Trophoblast cell (in vitro differentiated cells and primary cell): ENCODE data around the gene AMBRA1.

ENCODE experiments used
- DNase-seq, 2 donors: peaks; one replicate each; pipeline ENCODE4 v3.0.0-alpha.2; 2016
- H2AFZ ChIP-seq: 2 replicates; pipeline ENCODE4 v1.6.1; 2013; ENCODE audit warnings: low read length, moderate library complexity, mild to moderate bottlenecking; ENCODE audit not compliant: insufficient read depth, poor library complexity
- H2AK5ac ChIP-seq: 2 replicates; pipeline ENCODE4 v1.6.1; 2013; ENCODE audit warnings: mild to moderate bottlenecking, low read length
- H2BK120ac ChIP-seq: 2 replicates; pipeline ENCODE4 v1.6.1; 2013; ENCODE audit warnings: low read length, mild to moderate bottlenecking, moderate library complexity; ENCODE audit not compliant: insufficient read depth, poor library complexity
- H2BK12ac ChIP-seq: 2 replicates; pipeline ENCODE4 v1.6.1; 2013; ENCODE audit warnings: mild to moderate bottlenecking, low read length, moderate library complexity
- H2BK5ac ChIP-seq: 2 replicates; pipeline ENCODE4 v1.6.1; 2013; ENCODE audit warnings: low read length, low read depth, moderate library complexity, mild to moderate bottlenecking; ENCODE audit not compliant: poor library complexity
- H3K14ac ChIP-seq: 2 replicates; pipeline ENCODE4 v1.6.1; 2013; ENCODE audit warnings: mild to moderate bottlenecking, low read length
- H3K18ac ChIP-seq: 2 replicates; pipeline ENCODE4 v1.6.1; 2013; ENCODE audit warnings: mild to moderate bottlenecking, low read length
- H3K23ac ChIP-seq: 2 replicates; pipeline ENCODE4 v1.6.1; 2013; ENCODE audit warnings: low read length
- H3K27ac ChIP-seq: 2 replicates; pipeline ENCODE4 v1.5.1; 2013; ENCODE audit warnings: low read depth, mild to moderate bottlenecking, inconsistent platforms, low read length, moderate library complexity
- H3K27me3 ChIP-seq: 2 replicates; pipeline ENCODE4 v1.6.1; 2013; ENCODE audit warnings: inconsistent platforms, mild to moderate bottlenecking, low read length, moderate library complexity; ENCODE audit not compliant: insufficient read depth
- H3K36me3 ChIP-seq, 2 experiments: 1 replicate in 1 of 2; 2 replicates in 1 of 2; pipeline ENCODE4 v1.6.1; 2013; ENCODE audit warnings: low read length in 2 of 2, mild to moderate bottlenecking in 2 of 2, moderate library complexity in 1 of 2; ENCODE audit not compliant: insufficient read depth in 2 of 2, control insufficient read depth in 1 of 2
- H3K4ac ChIP-seq: 2 replicates; pipeline ENCODE4 v1.6.1; 2013; ENCODE audit warnings: low read depth, mild to moderate bottlenecking, low read length, moderate library complexity
- H3K4me1 ChIP-seq, 2 experiments: 1 replicate in 1 of 2; 2 replicates in 1 of 2; pipeline ENCODE4 v1.6.1; 2013; ENCODE audit warnings: low read length in 2 of 2, mild to moderate bottlenecking in 2 of 2, moderate library complexity in 1 of 2; ENCODE audit not compliant: insufficient read depth in 2 of 2, control insufficient read depth in 1 of 2
- H3K4me2 ChIP-seq: 2 replicates; pipeline ENCODE4 v1.6.1; 2013; ENCODE audit warnings: inconsistent platforms, mild to moderate bottlenecking, low read length, moderate library complexity
- H3K4me3 ChIP-seq: 2 replicates; pipeline ENCODE4 v1.5.1; 2013; ENCODE audit warnings: mild to moderate bottlenecking, low read depth, low read length, inconsistent platforms
- H3K79me1 ChIP-seq: one replicate; pipeline ENCODE4 v1.6.1; 2013; ENCODE audit warnings: low read length
- H3K79me2 ChIP-seq: 2 replicates; pipeline ENCODE4 v1.6.1; 2013; ENCODE audit warnings: low read length, mild to moderate bottlenecking; ENCODE audit not compliant: control insufficient read depth, insufficient read depth, poor library complexity
- H3K9ac ChIP-seq: 2 replicates; pipeline ENCODE4 v1.6.1; 2013; ENCODE audit warnings: mild to moderate bottlenecking, low read length
- H3K9me3 ChIP-seq: 2 replicates; pipeline ENCODE4 v1.6.1; 2013; ENCODE audit warnings: low read depth, mild to moderate bottlenecking, control low read depth, inconsistent platforms, low read length; ENCODE audit not compliant: insufficient read depth
- H4K12ac ChIP-seq: 2 replicates; pipeline ENCODE4 v1.6.1; 2013; ENCODE audit warnings: low read depth, mild to moderate bottlenecking, low read length, moderate library complexity
- H4K8ac ChIP-seq: 2 replicates; pipeline ENCODE4 v1.6.1; 2013; ENCODE audit warnings: low read depth, mild to moderate bottlenecking, low read length, moderate library complexity
- H4K91ac ChIP-seq: one replicate; pipeline ENCODE4 v1.6.1; 2013; ENCODE audit warnings: low read depth, mild to moderate bottlenecking, low read length, moderate library complexity
- WGBS: extraction: QIAGEN DNeasy Blood & Tissue Kit; methylation state at CpG from one replicate; pipeline ENCODE4 v1.1.7; 2013; ENCODE audit warnings: missing lambda C conversion rate; ENCODE audit not compliant: insufficient read length, insufficient coverage; ENCODE audit errors: extremely low coverage; 5-methylcytosine and 5-hydroxymethylcytosine counted together

AMBRA1 gene

DNA sequence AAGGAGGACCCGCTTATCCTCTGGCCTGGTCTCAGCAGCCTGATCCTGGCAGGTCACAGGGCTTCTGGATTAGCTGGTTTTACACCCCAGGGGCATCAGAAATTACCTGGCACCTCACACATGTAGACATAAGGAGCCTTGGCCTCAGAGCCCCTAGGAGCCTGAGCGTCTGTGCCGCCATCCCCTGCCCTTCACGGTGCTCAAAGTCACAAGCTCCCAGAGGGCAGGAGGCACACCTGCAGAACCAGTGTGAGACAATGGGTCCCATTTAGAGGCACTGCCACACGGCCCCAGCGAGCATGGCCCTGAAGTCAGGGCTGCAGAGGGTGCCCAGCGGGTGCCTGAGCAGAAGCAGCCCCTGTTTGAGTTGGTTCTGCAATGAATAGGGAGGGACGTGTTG, 242.7 kb downstream of the AMBRA1 start:
- H3K18ac ChIP-seq: no peak overlapping the region
- no peak overlapping the region for H3K14ac ChIP-seq
- no peak overlapping the region for H3K4me3 ChIP-seq
- peaks cover 20% of the 10 kb centered on the region for H3K79me2 ChIP-seq
- no peak overlapping the region for H3K27ac ChIP-seq
- H3K79me1 ChIP-seq: peaks cover 8% of the 10 kb centered on the region
- H3K9me3 ChIP-seq: peaks cover 2% of the 10 kb centered on the region
- no peak overlapping the region for H2BK120ac ChIP-seq
- peaks cover 4 to 7% of the 10 kb centered on the region in 2 experiments for H3K36me3 ChIP-seq
- DNase-seq: no peak
- peak overlapping the region; percentile 42 for H3K4ac ChIP-seq
- H3K27me3 ChIP-seq: no peaks in the 10 kb centered on the region
- H3K4me2 ChIP-seq: no peak overlapping the region
- H4K8ac ChIP-seq: no peak overlapping the region
- no peak overlapping the region for H3K9ac ChIP-seq
- H2AK5ac ChIP-seq: no peak overlapping the region
- no peak overlapping the region for H4K12ac ChIP-seq
- H3K23ac ChIP-seq: no peak overlapping the region
- H3K4me1 ChIP-seq: peaks cover 19 to 26% of the 10 kb centered on the region in 2 experiments
- no peak overlapping the region for H2BK5ac ChIP-seq
- no CpG with 5 or more reads among the region's 8 CpGs for WGBS
- no peak overlapping the region for H2AFZ ChIP-seq
- no peak overlapping the region for H4K91ac ChIP-seq
- no peak overlapping the region for H2BK12ac ChIP-seq

GRCh38 chr11:46350695-46351094, 243.1 kb downstream of the AMBRA1 start:
- H3K27ac ChIP-seq: no peak overlapping the region
- no peak overlapping the region for H2AK5ac ChIP-seq
- H4K91ac ChIP-seq: no peak overlapping the region
- H3K14ac ChIP-seq: no peak overlapping the region
- no peak overlapping the region for H2BK12ac ChIP-seq
- H2BK5ac ChIP-seq: no peak overlapping the region
- no peak overlapping the region for H4K12ac ChIP-seq
- peaks cover 20% of the 10 kb centered on the region for H3K79me2 ChIP-seq
- H2BK120ac ChIP-seq: no peak overlapping the region
- peaks cover 2% of the 10 kb centered on the region for H3K9me3 ChIP-seq
- peak overlapping the region; percentile 19 for H3K18ac ChIP-seq
- no peak for DNase-seq
- no CpG with 5 or more reads among the region's 3 CpGs for WGBS
- H3K79me1 ChIP-seq: peaks cover 10% of the 10 kb centered on the region
- no peak overlapping the region for H3K23ac ChIP-seq
- H3K27me3 ChIP-seq: no peaks in the 10 kb centered on the region
- no peak overlapping the region for H4K8ac ChIP-seq
- no peak overlapping the region for H3K4me3 ChIP-seq
- H3K9ac ChIP-seq: no peak overlapping the region
- peak overlapping the region; percentile 23 for H3K4ac ChIP-seq
- no peak overlapping the region for H2AFZ ChIP-seq
- H3K4me1 ChIP-seq: peaks cover 23 to 26% of the 10 kb centered on the region in 2 experiments
- H3K36me3 ChIP-seq: peaks cover 4 to 7% of the 10 kb centered on the region in 2 experiments
- H3K4me2 ChIP-seq: no peak overlapping the region

- no peak overlapping the region for H4K12ac ChIP-seq
- peak overlapping the region; percentile 24 for H3K23ac ChIP-seq
- H3K4me1 ChIP-seq: peaks cover 34 to 39% of the 10 kb centered on the region in 2 experiments
- H3K9ac ChIP-seq: no peak overlapping the region
- H3K4me2 ChIP-seq: peak overlapping the region; percentile 88
- H2AK5ac ChIP-seq: peak overlapping the region; percentile 27
- WGBS: no CpG with 5 or more reads among the region's 18 CpGs
- peaks cover 2 to 6% of the 10 kb centered on the region in 2 experiments for H3K36me3 ChIP-seq
- no peaks in the 10 kb centered on the region for H3K27me3 ChIP-seq
- H2AFZ ChIP-seq: no peak overlapping the region
- H3K79me1 ChIP-seq: peaks cover 23% of the 10 kb centered on the region
- no peak overlapping the region for H2BK120ac ChIP-seq
- peaks cover 2% of the 10 kb centered on the region for H3K9me3 ChIP-seq
- no peak overlapping the region for H4K91ac ChIP-seq
- peak overlapping the region; percentile 31 for H3K4ac ChIP-seq
- H3K79me2 ChIP-seq: peaks cover 22% of the 10 kb centered on the region
- no peak overlapping the region for H3K4me3 ChIP-seq
- H2BK5ac ChIP-seq: no peak overlapping the region
- peak overlapping the region; percentile 33 for H2BK12ac ChIP-seq
- peak overlapping the region; percentile 37 for H3K18ac ChIP-seq
- H3K14ac ChIP-seq: no peak overlapping the region
- no peak for DNase-seq
- no peak overlapping the region for H3K27ac ChIP-seq
- H4K8ac ChIP-seq: no peak overlapping the region
These were observed 245.0 kb downstream of the AMBRA1 start for GRCh38 chr11:46348566-46349401.

GRCh38 chr11:46347637-46348311, 246.0 kb downstream of the AMBRA1 start:
- Histone ChIP-seq H3K4me1 (peaks cover 34 to 41% of the 10 kb centered on the region in 2 experiments), H3K14ac (peak overlapping the region; percentile 97), H3K18ac (peak overlapping the region; percentile 91), H3K23ac (no peak overlapping the region), H4K91ac (peak overlapping the region; percentile 67), H3K9ac (peak overlapping the region; percentile 83), H2BK12ac (no peak overlapping the region), H4K8ac (peak overlapping the region; percentile 67), H4K12ac (peak overlapping the region; percentile 72), H3K27me3 (no peaks in the 10 kb centered on the region), H2AK5ac (peak overlapping the region; percentile 93), H3K4me3 (peak overlapping the region; percentile 92), H3K79me2 (peaks cover 20% of the 10 kb centered on the region), H2AFZ (peak overlapping the region; percentile 73), H3K4me2 (peak overlapping the region; percentile 88), H2BK120ac (peak overlapping the region; percentile 70), H2BK5ac (peak overlapping the region; percentile 29), H3K36me3 (peaks cover 0 to 2% of the 10 kb centered on the region in 2 experiments), H3K79me1 (peaks cover 24% of the 10 kb centered on the region), H3K4ac (peak overlapping the region; percentile 99), H3K9me3 (peaks cover 2% of the 10 kb centered on the region), H3K27ac (no peak overlapping the region)
- no peak for DNase-seq
- no CpG with 5 or more reads among the region's 63 CpGs for WGBS
